ENCODE results near the gene ANKIB1. TPM values are rescaled to one million over a fixed set of nuclear protein-coding genes. Genes with fewer than 3 reads are reported as not detected.

The ANKIB1 gene
- total RNA-seq, 1 donor from 2014 or later: 41.9 TPM

DNA sequence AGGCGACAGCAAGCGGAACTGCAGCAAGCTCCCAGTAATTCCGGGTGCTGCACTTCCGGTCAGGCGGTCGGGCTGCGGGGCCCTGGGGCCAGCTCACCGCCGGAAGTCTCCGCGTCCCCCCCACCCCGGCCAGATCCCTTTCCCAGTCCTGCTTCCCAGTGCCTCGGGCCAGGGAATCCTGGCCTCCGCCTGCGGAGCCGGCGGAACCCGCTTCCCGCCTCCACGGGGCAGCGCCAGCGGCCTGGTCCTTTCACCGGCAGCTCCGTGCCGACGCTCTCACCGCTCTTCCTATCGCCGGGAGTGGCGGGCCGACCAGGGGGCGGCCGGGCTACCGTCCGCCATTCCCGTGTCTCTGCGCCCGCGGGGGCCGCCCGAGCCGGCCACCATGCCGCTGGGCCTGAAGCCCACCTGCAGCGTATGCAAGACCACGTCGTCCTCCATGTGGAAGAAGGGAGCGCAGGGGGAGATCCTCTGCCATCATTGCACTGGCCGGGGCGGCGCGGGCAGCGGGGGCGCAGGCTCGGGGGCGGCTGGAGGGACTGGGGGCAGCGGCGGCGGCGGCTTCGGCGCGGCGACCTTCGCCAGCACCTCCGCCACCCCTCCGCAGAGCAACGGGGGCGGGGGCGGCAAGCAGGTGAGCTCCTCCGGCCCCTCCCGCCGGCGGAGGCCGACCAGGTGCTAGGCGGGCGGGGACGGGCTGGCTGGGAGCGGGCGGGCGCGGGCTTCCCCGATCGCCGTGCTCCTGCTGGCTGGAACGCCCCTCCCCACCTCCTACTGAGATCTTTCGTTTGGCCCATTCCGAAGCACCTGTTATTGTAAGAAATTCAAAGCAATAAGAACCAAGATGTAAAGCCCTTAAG, 201.8 kb downstream of the ANKIB1 start, which contains the start of gene GATAD1:
TSS of gene GATAD1 (plus strand) at position 138 of the 860 bp plus-strand sequence. CDS start at position 386, 248 bp downstream.
- peak within 1 kb of the TSS; percentile 68 for H3K27ac Mint-ChIP-seq (ENCODE audit: unreplicated experiment)
- H3K4me3 Mint-ChIP-seq: peak within 1 kb of the TSS; percentile 92
- peaks cover 2% of the 10 kb centered on the region for H3K9me3 Mint-ChIP-seq
- peaks cover 24% of the 10 kb centered on the region for H3K4me1 Mint-ChIP-seq
- peaks cover 7% of the 10 kb centered on the region for H3K36me3 Mint-ChIP-seq (ENCODE audit: low read depth)
- DNase-seq (ENCODE audit: low read depth, low spot score): peak; percentile 89
- H3K27me3 Mint-ChIP-seq (ENCODE audit: low read depth): no peaks in the 10 kb centered on the region
- no peak for TF ChIP-seq CTCF (conservative IDR thresholded peaks at IDR 0.05)

GRCh38 chr7:92448205-92448747, 202.5 kb downstream of the ANKIB1 start:
- H3K27me3 Mint-ChIP-seq (ENCODE audit: low read depth): no peaks in the 10 kb centered on the region
- peak overlapping the region; percentile 68 for H3K27ac Mint-ChIP-seq (ENCODE audit: unreplicated experiment)
- peak; percentile 63 for TF ChIP-seq CTCF (conservative IDR thresholded peaks at IDR 0.05)
- H3K36me3 Mint-ChIP-seq (ENCODE audit: low read depth): peaks cover 10% of the 10 kb centered on the region
- H3K4me1 Mint-ChIP-seq: peaks cover 24% of the 10 kb centered on the region
- peak; percentile 15 for DNase-seq (ENCODE audit: low read depth, low spot score)
- H3K4me3 Mint-ChIP-seq: peak overlapping the region; percentile 92
- H3K9me3 Mint-ChIP-seq: no peaks in the 10 kb centered on the region

Small RNA genes within 50 kb of the gene (microRNA-seq; reads per million reads assigned to microRNA genes)
- not detected for gene MIR1285-1

Other genes starting within 250 kb of the ANKIB1 start
- gene CYP51A1, start 111.5 kb upstream of the ANKIB1 start, total RNA-seq: 193 and 196 TPM in 2 replicates
- 0.57 and 0.58 TPM in 2 replicates for gene LRRD1, start 66.8 kb upstream of the ANKIB1 start, total RNA-seq
- 48.0 and 49.4 TPM in 2 replicates for gene KRIT1, start 60 bp upstream of the ANKIB1 start, total RNA-seq
- gene GATAD1, start 201.5 kb downstream of the ANKIB1 start, total RNA-seq: 38.7 and 42.3 TPM in 2 replicates
- gene ERVW-1, start 232.0 kb downstream of the ANKIB1 start, total RNA-seq: not detected in 2 replicates